Common myeloid progenitor, CD34-positive (primary cell): ENCODE results near the gene BCAR3.

Source experiments
- CTCF ChIA-PET: fragments of 350-600 bp; sonication (Branson Sonifier 250); formaldehyde crosslinking; loops from one replicate; lab custom pipeline; 2021; ENCODE audit warnings: antibody characterized with exemption; lab: Charles Lee
- POLR2A ChIA-PET: fragments of 350-600 bp; sonication (Branson Sonifier 250); formaldehyde crosslinking; loops from one replicate; lab custom pipeline; 2021; ENCODE audit warnings: antibody characterized with exemption; lab: Charles Lee
- DNase-seq, 3 donors: peaks; one replicate each; pipeline versions ENCODE4 v3.0.0 to v3.0.0-alpha.2; 2013
- H3K27ac ChIP-seq, 2 experiments: 1 replicate in 1 of 2; 2 replicates in 1 of 2; pipeline ENCODE4 v1.7.0; 2013; ENCODE audit warnings: inconsistent platforms in 2 of 2, low read length in 2 of 2, mild to moderate bottlenecking in 2 of 2, low read depth in 1 of 2, moderate library complexity in 1 of 2; ENCODE audit not compliant: severe bottlenecking in 2 of 2, insufficient read depth in 1 of 2, poor library complexity in 1 of 2
- H3K27me3 ChIP-seq, 5 experiments: replicated peaks in 2 of 5; 1 replicate in 3 of 5; 2 replicates in 2 of 5; pipeline versions ENCODE4 v1.6.1 to v1.7.0; 2013; ENCODE audit warnings: low read length in 4 of 5, mild to moderate bottlenecking in 2 of 5, moderate library complexity in 2 of 5, inconsistent platforms in 1 of 5; ENCODE audit not compliant: insufficient read depth in 5 of 5, control insufficient read depth in 4 of 5
- H3K36me3 ChIP-seq, 4 experiments: 1 replicate in 2 of 4; 2 replicates in 2 of 4; pipeline versions ENCODE4 v1.6.1 to v1.7.0; 2013; ENCODE audit warnings: low read length in 3 of 4, control low read depth in 1 of 4, mild to moderate bottlenecking in 1 of 4; ENCODE audit not compliant: control insufficient read depth in 4 of 4, insufficient read depth in 4 of 4
- H3K4me1 ChIP-seq, 4 experiments: 1 replicate in 3 of 4; 2 replicates in 1 of 4; pipeline versions ENCODE4 v1.6.1 to v1.7.1; 2013; ENCODE audit warnings: low read length in 3 of 4, mild to moderate bottlenecking in 3 of 4, control low read depth in 1 of 4, inconsistent platforms in 1 of 4, moderate library complexity in 1 of 4; ENCODE audit not compliant: control insufficient read depth in 4 of 4, insufficient read depth in 4 of 4; ENCODE audit errors: control extremely low read depth in 1 of 4
- H3K4me3 ChIP-seq, 7 experiments: 1 replicate in 4 of 7; 2 replicates in 3 of 7; pipeline versions ENCODE4 v1.5.1 to v1.7.0; 2013; ENCODE audit warnings: mild to moderate bottlenecking in 7 of 7, low read length in 6 of 7, moderate library complexity in 6 of 7, inconsistent platforms in 2 of 7, low read depth in 2 of 7, control low read depth in 1 of 7; ENCODE audit not compliant: insufficient read depth in 4 of 7, control insufficient read depth in 1 of 7; ENCODE audit errors: extremely low read depth in 1 of 7
- H3K9me3 ChIP-seq, 5 experiments: 1 replicate in 4 of 5; 2 replicates in 1 of 5; pipeline versions ENCODE4 v1.6.1 to v1.7.1; 2013; ENCODE audit warnings: low read length in 4 of 5, mild to moderate bottlenecking in 2 of 5, inconsistent platforms in 1 of 5, low read depth in 1 of 5, moderate library complexity in 1 of 5; ENCODE audit not compliant: control insufficient read depth in 4 of 5, insufficient read depth in 2 of 5; ENCODE audit errors: control extremely low read depth in 1 of 5
- WGBS: methylation state at CpG from one replicate; pipeline ENCODE4 v1.1.5; 2013; ENCODE audit not compliant: insufficient coverage; 5-methylcytosine and 5-hydroxymethylcytosine counted together

Gene BCAR3

GRCh38 chr1:93628681-93629080 is 53.0 kb downstream of the BCAR3 start:
- no peak for DNase-seq
- no peak overlapping the region for H3K4me3 ChIP-seq

GRCh38 chr1:93625582-93626327 is 55.9 kb downstream of the BCAR3 start:
- POLR2A ChIA-PET = interaction anchor here (0.6 kb wide), 1 partner anchor 32 kb away, joined by 4 read pairs; no protein-coding TSS in a partner anchor
- DNase-seq = no peak
- H3K4me3 ChIP-seq = no peak overlapping the region
- 94% methylated on average over 2 of the region's 3 CpGs for WGBS
- H3K27ac ChIP-seq = no peak overlapping the region
- H3K4me1 ChIP-seq = no peaks in the 10 kb centered on the region
- no peaks in the 10 kb centered on the region for H3K9me3 ChIP-seq
- no peaks in the 10 kb centered on the region for H3K36me3 ChIP-seq
- H3K27me3 ChIP-seq = no peaks in the 10 kb centered on the region
- CTCF ChIA-PET = interaction anchor here (0.6 to 8.2 kb wide), 5 partner anchors 12 to 218 kb away, joined by 3 to 60 read pairs (median 4); no protein-coding TSS in a partner anchor

More at GRCh38 chr1:93628681-93629080, 53.0 kb downstream of the BCAR3 start:
- Histone ChIP-seq H3K36me3 (no peaks in the 10 kb centered on the region), H3K4me1 (no peaks in the 10 kb centered on the region), H3K27ac (no peak overlapping the region), H3K27me3 (no peaks in the 10 kb centered on the region), H3K9me3 (no peaks in the 10 kb centered on the region)
- 100% methylated on average over 1 of the region's 3 CpGs for WGBS
- ChIA-PET CTCF (interaction anchor here (0.8 to 10.4 kb wide), 18 partner anchors 9 to 302 kb away, joined by 3 to 256 read pairs (median 4); partner anchors contain the start of gene DNTTIP2), POLR2A (no interaction called here)

- Histone ChIP-seq H3K4me1 (no peaks in the 10 kb centered on the region), H3K4me3 (no peak overlapping the region), H3K9me3 (no peaks in the 10 kb centered on the region), H3K27ac (no peak overlapping the region), H3K27me3 (no peaks in the 10 kb centered on the region), H3K36me3 (no peaks in the 10 kb centered on the region)
- ChIA-PET POLR2A (no interaction called here), CTCF (interaction anchor here (0.7 to 8.2 kb wide), 7 partner anchors 10 to 221 kb away, joined by 3 to 60 read pairs (median 4); no protein-coding TSS in a partner anchor)
- no peak for DNase-seq
- 100% methylated on average over 1 of the region's 1 CpG for WGBS
Observed at GRCh38 chr1:93623875-93624274, 57.8 kb downstream of the BCAR3 start.

- no peak for DNase-seq
- ChIA-PET POLR2A (no interaction called here), CTCF (interaction anchor here (0.7 to 8.2 kb wide), 8 partner anchors 9 to 221 kb away, joined by 3 to 60 read pairs (median 4); no protein-coding TSS in a partner anchor)
- Histone ChIP-seq H3K27ac (no peak overlapping the region), H3K9me3 (no peaks in the 10 kb centered on the region), H3K4me1 (no peaks in the 10 kb centered on the region), H3K36me3 (no peaks in the 10 kb centered on the region), H3K27me3 (no peaks in the 10 kb centered on the region), H3K4me3 (no peak overlapping the region)
Observed at GRCh38 chr1:93623436-93623835, 58.2 kb downstream of the BCAR3 start.

GRCh38 chr1:93621246-93621645 is 60.4 kb downstream of the BCAR3 start:
- POLR2A ChIA-PET = no interaction called here
- Histone ChIP-seq H3K9me3 (no peaks in the 10 kb centered on the region), H3K36me3 (no peaks in the 10 kb centered on the region), H3K4me1 (peaks cover 0 to 10% (median 9%) of the 10 kb centered on the region in 4 experiments), H3K27ac (no peak overlapping the region), H3K27me3 (no peaks in the 10 kb centered on the region), H3K4me3 (no peak overlapping the region)
- CTCF ChIA-PET = interaction anchor here (1.4 to 8.2 kb wide), 7 partner anchors 8 to 318 kb away, joined by 3 to 60 read pairs (median 17); no protein-coding TSS in a partner anchor
- DNase-seq = no peak
- 96% methylated on average over 4 of the region's 5 CpGs for WGBS

- 100% methylated on average over 4 of the region's 4 CpGs for WGBS
- H3K4me1 ChIP-seq = peaks cover 0 to 10% (median 9%) of the 10 kb centered on the region in 4 experiments
Observed at GRCh38 chr1:93620841-93621210, 60.8 kb downstream of the BCAR3 start.

More at GRCh38 chr1:93620841-93621210, 60.8 kb downstream of the BCAR3 start:
- ChIA-PET CTCF (interaction anchor here (1.4 to 8.2 kb wide), 9 partner anchors 8 to 317 kb away, joined by 3 to 60 read pairs (median 16); no protein-coding TSS in a partner anchor), POLR2A (no interaction called here)
- Histone ChIP-seq H3K4me3 (no peak overlapping the region), H3K9me3 (no peaks in the 10 kb centered on the region), H3K27ac (no peak overlapping the region), H3K36me3 (no peaks in the 10 kb centered on the region), H3K27me3 (no peaks in the 10 kb centered on the region)
- DNase-seq = no peak
